Prostate gland (tissue), 2 donors: ENCODE data around the gene ATP6V1B1.

ENCODE experiments used
- POLR2A ChIP-seq: fragments of 450-650 bp; IDR thresholded peaks from one replicate; pipeline ENCODE4 v1.6.1; 2016; ENCODE audit warnings: antibody characterized with exemption, mild to moderate bottlenecking
- TF ChIP-seq, protein P1 (sequence below), 4 experiments: fragments of 200-600 bp in 2 of 4; fragments of 450-650 bp in 2 of 4; sonication (generic) in 2 of 4; IDR thresholded peaks; 1 replicate in 3 of 4; 2 replicates in 1 of 4; pipeline ENCODE4 v1.5.1; 2016 to 2019; ENCODE audit warnings: antibody characterized with exemption in 4 of 4, mild to moderate bottlenecking in 2 of 4, moderate library complexity in 2 of 4

GRCh38 chr2:70927641-70928040 is 8.1 kb upstream of the ATP6V1B1 start:
- TF ChIP-seq POLR2A: no peak
- TF ChIP-seq, protein P1, sequence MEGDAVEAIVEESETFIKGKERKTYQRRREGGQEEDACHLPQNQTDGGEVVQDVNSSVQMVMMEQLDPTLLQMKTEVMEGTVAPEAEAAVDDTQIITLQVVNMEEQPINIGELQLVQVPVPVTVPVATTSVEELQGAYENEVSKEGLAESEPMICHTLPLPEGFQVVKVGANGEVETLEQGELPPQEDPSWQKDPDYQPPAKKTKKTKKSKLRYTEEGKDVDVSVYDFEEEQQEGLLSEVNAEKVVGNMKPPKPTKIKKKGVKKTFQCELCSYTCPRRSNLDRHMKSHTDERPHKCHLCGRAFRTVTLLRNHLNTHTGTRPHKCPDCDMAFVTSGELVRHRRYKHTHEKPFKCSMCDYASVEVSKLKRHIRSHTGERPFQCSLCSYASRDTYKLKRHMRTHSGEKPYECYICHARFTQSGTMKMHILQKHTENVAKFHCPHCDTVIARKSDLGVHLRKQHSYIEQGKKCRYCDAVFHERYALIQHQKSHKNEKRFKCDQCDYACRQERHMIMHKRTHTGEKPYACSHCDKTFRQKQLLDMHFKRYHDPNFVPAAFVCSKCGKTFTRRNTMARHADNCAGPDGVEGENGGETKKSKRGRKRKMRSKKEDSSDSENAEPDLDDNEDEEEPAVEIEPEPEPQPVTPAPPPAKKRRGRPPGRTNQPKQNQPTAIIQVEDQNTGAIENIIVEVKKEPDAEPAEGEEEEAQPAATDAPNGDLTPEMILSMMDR (IDR thresholded peaks at IDR 0.05): no peak
